Testis (tissue), 2 donors: Measurements from ENCODE around the gene CERS5.

Experiments
- CTCF ChIP-seq, 3 experiments: fragments of 450-650 bp in 2 of 3; fragments of 200-600 bp in 1 of 3; sonication (generic) in 1 of 3; IDR thresholded peaks; one replicate each; pipeline ENCODE4 v1.5.1; 2016 to 2019; ENCODE audit warnings: antibody characterized with exemption in 3 of 3, mild to moderate bottlenecking in 2 of 3, moderate library complexity in 1 of 3
- POLR2A ChIP-seq: fragments of 450-650 bp; IDR thresholded peaks from one replicate; pipeline ENCODE4 v1.6.1; 2017; ENCODE audit warnings: antibody characterized with exemption, mild to moderate bottlenecking, moderate library complexity

DNA sequence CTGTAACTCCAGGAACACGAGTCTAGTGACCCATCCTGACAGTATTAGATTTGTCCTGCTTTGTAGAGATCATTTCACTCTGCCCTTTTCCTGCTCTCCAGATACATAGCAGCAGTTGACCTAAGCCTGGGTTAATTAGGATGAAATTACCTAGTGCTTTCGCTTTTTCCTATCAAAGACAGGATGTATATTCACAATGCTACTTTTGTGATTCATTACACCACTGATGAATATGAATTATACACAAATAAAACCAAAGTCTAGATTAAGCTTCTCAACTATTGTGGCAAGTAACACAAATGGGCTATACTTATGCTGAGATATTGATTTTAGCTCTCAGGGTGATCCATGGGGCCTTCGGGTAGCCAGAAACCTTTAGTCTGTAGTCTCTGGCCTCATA, 17.9 kb downstream of the CERS5 start:
- TF ChIP-seq CTCF (IDR thresholded peaks at IDR 0.05) (no peak), POLR2A (no peak)
